Stimulated activated naive CD8-positive, alpha-beta T cell treated with anti-CD3 and anti-CD28 coated beads, Interleukin-15, Interleukin-2, amounts not matched to agents 100 U/mL and 50 U/mL, for 24 hours (primary cell): ENCODE measurements around the gene SLC9A2.

Experiments used
- ATAC-seq: fragments of 150-1000 bp; cut with Tn5 transposase; one replicate; pipeline ENCODE4 v1.10.0; 2021
- DNase-seq: peaks from one replicate; pipeline ENCODE4 v3.0.0; 2021

The SLC9A2 gene

GRCh38 chr2:102672107-102672776 is 52.9 kb downstream of the SLC9A2 start:
- DNase-seq, result no peak
- no peak for ATAC-seq

- ATAC-seq, result no peak
- DNase-seq, result no peak
Measured at GRCh38 chr2:102674370-102674769, 55.0 kb downstream of the SLC9A2 start.

- ATAC-seq, result no peak
- no peak for DNase-seq
Measured at GRCh38 chr2:102674836-102675235, 55.5 kb downstream of the SLC9A2 start.

- DNase-seq, result no peak
- no peak for ATAC-seq
Measured at GRCh38 chr2:102677244-102678215, 58.2 kb downstream of the SLC9A2 start.

GRCh38 chr2:102678442-102678841 is 59.1 kb downstream of the SLC9A2 start:
- DNase-seq (no peak), ATAC-seq (no peak)

- no peak for DNase-seq
- ATAC-seq, result no peak
Measured at GRCh38 chr2:102686479-102687439, 67.4 kb downstream of the SLC9A2 start.

- no peak for DNase-seq
- no peak for ATAC-seq
Measured at GRCh38 chr2:102690012-102690411, 70.7 kb downstream of the SLC9A2 start.

GRCh38 chr2:102696463-102696862 is 77.1 kb downstream of the SLC9A2 start:
- ATAC-seq (no peak), DNase-seq (no peak)

GRCh38 chr2:102698369-102699111 is 79.2 kb downstream of the SLC9A2 start:
- DNase-seq, result no peak
- ATAC-seq, result no peak

- no peak for DNase-seq
- no peak for ATAC-seq
Measured at GRCh38 chr2:102703305-102703704, 84.0 kb downstream of the SLC9A2 start.

- DNase-seq (no peak), ATAC-seq (no peak)
Measured at GRCh38 chr2:102703748-102704147, 84.4 kb downstream of the SLC9A2 start.

- DNase-seq, result no peak
- no peak for ATAC-seq
Measured at GRCh38 chr2:102704531-102704930, 85.2 kb downstream of the SLC9A2 start.

GRCh38 chr2:102707796-102708695 is 88.7 kb downstream of the SLC9A2 start:
- ATAC-seq, result no peak
- no peak for DNase-seq

- ATAC-seq (no peak), DNase-seq (no peak)
Measured at GRCh38 chr2:102708847-102709559, 89.7 kb downstream of the SLC9A2 start.

- ATAC-seq, result no peak
- no peak for DNase-seq
Measured at GRCh38 chr2:102717308-102718018, 98.1 kb downstream of the SLC9A2 start.

- DNase-seq (no peak), ATAC-seq (no peak)
Measured at GRCh38 chr2:102718387-102719316, 99.3 kb downstream of the SLC9A2 start.

- ATAC-seq (no peak), DNase-seq (no peak)
Measured at GRCh38 chr2:102724016-102724490, 104.7 kb downstream of the SLC9A2 start.

GRCh38 chr2:102724553-102724952 is 105.2 kb downstream of the SLC9A2 start:
- ATAC-seq (no peak), DNase-seq (no peak)
